Retina (tissue), 1 donor: Measurements from ENCODE around the gene GNB1L.
"Not testable (repeated sequence)": the region's sequence is repeated elsewhere in the genome, so short reads cannot be mapped to it uniquely, and the experiment has no call there.

ENCODE experiments used
- DNase-seq: peaks from one replicate; pipeline ENCODE4 v3.0.0-alpha.2; 2016

Gene GNB1L

DNA sequence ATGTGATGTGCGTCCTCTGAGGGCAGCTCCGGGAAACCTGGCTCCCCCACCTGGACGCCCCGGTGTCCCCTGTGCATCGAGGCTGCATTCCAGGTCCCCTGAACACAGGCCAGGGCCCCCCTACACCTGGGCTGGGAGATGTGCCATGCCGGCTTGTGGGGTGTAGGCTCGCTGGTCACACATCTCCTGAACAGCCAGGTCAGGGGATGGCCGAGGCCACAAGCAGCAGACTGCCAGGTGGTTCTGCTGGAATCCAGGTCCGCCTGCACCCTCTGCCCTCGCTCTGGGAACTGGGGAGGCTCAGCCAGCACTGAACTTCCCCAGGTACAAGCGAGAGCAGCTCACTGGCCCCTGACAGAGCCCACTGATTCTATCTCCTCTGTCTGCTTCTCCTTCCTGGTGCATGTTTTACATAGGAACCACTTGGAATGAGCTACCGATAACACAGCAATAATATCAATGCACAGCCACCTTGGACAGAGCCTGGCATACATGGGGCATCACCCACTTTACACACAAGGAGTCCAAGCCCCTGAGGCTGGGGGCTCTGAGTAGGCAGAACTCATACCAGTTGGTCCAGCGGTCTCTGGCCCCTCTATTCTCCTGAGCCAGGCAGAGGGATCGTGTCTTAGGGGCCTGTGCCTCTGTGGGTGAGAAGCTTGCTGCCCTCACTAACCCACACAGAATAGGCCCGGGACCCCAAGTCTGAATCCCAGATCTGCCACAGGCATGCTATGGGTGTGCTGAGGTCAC lies 47.3 kb downstream of the GNB1L start:
- no peak for DNase-seq

DNA sequence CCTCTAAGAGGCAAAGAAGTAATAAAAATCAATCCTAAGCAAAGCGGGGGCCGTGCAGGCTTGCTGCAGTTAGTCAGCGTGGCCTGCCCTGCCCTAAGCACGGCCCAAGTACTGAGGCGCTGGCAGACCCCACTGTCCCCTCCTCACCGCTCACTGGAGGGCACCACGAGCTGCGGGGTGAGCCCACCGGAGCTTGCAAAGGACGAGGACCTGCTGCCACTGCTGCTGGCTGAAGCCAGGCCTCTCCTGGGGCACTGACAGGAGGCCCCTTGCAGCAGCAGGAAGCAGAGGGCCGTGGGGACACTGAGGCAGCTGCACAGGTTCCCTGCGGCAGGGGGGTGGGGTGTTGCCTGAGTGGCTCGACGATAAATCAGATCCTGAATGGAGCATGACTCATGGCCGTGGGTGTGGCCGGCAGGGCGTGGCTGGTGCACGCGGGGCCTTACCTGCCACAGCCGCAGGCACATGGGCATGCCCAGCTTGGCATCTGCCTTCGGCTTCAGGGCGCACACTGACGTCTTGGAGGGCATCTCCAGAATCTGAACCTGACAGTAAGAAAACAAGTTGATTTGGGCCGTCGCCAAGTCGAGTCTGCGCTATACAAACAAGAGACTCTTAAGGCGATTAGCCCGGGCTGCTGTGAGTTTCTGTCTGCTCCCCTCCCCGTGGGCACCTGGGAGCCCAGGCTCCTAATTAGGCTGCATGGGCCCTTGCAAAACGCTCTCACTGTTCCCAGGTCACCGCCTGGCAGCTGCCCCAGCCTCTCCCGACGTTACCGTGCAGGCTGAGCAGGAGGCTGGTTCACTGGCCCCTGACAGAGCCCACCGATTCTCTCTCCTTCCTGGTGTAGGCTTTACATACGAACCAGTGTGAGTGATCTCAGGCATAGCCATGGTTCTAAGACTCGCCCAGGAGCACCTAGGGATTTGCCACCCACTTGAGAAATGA lies 48.2 kb downstream of the GNB1L start:
- no peak for DNase-seq

DNA sequence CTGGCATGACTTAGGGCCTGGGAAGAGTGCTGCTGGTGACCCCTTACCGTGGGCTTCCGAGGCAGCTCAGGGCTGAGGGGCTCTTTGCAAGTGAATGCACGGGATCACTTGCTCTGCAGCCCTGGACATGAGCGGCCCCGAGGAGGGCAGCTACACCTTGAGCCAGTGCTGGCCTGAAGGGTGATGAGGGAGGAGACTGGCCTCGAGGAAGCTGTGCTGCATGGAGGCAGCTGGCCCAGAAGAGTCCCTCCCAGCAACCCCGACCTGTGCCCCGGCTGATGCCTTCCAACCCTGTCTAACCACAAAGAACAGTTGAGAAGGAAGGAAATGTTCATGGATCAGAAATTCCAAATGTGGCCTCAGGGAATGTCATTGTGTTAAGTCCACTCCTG lies 48.9 kb downstream of the GNB1L start:
- DNase-seq: no peak

DNA sequence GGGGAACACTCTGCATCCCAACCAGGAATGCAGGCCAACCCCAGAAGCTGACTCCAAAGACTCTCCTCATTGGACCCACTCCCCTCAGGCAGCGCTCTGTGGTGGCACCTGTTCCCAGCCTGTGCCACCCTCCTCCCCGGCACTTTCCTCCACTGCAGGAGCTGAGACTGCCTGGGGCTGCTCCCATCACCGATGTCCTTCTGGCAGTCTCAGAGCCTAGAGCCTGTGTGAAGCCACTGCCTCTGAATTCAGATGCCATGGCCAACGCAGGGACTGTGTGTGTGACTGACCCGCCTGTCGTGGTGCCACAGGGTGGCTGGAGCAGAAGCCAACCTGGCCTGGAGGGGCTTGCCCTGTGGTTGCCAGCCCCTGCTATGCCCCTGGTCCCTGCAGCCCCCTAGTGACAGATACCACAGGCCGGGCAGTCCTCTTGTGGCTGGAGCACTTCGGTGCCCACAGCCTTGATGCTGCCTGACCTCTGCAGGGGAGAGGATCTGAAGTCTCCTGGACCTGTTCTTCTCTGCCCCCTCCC lies 50.9 kb downstream of the GNB1L start:
- DNase-seq: no peak

DNA sequence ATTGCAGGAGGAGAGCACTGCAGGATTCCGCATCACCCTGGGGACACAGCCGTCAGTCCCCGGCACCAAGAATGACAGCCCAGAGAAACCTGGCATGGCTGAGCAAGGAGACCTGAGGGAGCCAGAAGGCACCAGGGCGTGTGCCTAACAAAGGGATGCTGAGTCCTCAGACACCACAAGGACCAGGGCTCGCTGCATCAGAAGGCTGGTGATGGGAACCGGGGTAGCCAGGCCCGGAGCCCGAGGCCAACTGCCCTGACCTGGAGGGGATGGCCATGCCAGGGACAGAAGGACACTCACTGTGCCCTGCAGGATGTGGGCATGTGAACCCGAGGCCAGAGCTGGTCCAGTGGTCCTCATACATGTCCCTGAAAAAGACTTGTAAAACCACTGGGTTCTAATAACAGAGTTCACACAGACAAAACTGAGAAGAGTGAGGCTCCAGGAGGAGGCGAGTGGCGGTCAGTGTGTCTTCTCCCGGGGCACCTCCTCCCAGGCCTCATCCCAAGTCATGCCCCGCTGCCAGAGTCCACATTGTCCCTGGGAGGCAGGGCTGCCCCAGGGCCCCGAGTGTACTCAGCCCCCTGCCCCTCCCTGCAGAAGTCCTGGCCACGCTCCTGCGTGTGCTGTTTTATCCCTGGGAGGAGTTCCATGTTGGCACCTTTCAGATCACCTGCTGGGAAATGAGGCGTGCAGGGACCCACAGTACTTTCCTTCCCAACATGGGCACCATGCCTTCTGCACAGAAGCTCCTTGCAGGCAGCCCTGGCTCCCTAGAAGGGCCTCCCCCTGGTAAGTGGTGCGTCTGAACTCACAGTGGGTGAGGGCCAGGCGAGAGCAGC lies 51.6 kb downstream of the GNB1L start:
- DNase-seq: no peak

DNA sequence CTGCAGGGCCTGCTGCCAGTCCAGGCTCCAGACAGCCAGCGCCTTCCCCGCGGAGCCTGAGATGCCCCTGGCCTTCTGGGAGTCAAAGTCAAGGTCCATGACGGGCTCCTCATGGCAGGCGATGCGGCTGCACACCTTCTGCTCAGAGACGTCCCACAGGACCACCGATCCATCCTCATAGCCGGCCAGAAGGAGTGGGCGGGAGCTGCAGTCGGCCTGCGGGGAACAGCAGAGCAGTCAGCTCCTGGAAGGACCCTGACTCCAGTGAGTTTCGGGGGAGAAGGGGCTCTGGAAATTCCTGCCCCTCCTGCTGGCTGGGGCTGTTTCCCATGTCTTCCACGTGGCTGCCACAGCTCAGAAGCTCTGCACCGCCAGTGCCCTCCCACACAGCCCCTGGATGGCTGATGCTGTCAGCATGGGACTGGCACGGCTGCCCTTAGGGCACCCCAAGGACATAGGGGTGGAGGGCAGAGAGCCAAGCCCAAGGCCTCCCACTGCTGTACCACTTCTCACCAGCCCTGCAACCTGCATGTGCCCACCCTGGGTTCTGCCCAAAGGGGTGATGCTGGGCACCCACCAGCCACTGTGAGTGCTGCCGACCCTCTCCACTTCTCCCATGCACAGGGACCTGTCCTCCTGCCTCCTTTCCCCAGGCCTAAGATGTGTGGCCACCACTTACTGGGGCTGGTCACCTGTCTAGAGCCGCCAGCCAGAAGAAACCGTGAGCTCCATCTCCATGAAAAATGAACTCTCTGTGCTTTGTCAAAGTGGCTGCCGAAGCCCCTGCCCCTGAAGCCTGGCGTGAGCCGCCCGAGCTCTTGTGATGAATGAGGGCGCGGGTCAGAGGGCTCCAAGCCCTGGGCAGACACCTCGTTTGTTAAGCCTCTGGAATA lies 52.4 kb downstream of the GNB1L start:
- no peak for DNase-seq

DNA sequence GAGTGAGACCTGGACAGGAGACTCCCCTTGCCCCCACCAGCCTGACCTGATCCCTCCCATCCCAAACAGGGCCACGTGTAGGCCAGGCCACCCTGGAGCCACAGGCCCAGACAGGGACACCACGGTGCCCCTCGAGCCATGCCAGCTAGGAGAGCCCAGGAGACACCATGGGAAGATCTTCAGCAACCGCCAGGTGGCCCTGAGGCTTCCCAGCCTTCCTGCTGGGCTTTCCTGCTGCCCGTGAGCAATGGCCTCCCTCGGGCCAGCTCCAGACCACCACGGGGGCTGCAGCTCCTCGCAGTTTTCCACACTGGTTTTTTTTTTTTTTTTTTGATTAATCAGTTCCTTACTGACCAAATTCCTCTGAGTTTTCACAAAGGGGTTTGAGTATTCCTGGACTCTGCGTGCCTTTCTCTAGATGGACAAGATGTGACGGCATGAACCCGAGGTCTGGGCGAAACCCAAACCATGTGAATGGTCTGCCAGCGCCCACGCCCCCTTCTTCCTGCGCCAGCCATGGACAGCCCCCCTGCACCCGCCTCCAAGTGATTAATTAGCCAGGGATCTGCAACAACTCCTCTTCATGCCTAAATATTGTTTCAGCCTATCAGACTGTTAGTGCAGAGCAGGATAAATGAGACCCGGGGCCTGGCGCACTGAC lies 53.2 kb downstream of the GNB1L start:
- no peak for DNase-seq

DNA sequence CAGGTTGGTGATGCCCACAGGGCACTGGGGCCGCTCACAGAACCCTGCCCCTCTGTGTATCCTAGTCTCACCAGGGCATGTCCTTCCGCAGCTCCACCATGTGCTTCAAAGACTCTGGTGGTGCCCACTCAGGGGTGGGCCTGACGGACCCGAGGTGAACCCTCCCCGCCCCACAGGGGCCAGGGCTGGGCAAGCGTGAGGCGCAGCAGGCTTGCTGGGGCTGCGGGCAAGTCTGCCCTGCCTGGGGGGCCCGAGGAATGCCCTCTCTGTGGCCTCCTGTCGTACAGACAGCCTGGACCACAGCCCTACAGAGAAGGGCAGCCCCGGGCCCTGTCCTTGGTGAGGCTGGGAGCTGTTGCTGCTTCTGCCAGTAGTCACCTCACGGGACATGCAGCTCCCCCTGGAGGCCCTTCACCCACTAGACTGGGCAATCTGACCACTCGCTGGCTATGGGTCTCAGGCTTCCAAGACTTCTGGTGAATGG lies 53.9 kb downstream of the GNB1L start:
- DNase-seq: no peak

DNA sequence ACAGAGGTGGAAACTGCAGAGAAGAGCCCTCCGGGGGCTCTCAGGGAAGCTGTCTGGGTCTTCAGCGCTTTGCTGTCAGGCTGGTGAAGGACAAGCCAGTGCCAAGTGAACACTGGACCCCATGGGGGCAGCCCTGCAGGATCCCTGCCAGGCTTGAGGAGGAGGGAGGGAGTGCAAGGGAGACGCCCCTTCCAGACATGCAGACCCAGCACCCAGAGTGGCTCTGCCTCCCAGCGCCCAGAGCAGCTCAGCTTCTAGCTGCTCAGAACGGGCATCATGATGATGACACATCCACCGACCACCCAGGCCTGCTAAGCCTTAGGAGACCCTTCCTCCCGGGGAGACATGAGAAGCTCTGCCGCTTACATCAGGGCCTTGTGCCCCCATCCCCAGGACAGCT lies 54.4 kb downstream of the GNB1L start:
- DNase-seq: no peak

DNA sequence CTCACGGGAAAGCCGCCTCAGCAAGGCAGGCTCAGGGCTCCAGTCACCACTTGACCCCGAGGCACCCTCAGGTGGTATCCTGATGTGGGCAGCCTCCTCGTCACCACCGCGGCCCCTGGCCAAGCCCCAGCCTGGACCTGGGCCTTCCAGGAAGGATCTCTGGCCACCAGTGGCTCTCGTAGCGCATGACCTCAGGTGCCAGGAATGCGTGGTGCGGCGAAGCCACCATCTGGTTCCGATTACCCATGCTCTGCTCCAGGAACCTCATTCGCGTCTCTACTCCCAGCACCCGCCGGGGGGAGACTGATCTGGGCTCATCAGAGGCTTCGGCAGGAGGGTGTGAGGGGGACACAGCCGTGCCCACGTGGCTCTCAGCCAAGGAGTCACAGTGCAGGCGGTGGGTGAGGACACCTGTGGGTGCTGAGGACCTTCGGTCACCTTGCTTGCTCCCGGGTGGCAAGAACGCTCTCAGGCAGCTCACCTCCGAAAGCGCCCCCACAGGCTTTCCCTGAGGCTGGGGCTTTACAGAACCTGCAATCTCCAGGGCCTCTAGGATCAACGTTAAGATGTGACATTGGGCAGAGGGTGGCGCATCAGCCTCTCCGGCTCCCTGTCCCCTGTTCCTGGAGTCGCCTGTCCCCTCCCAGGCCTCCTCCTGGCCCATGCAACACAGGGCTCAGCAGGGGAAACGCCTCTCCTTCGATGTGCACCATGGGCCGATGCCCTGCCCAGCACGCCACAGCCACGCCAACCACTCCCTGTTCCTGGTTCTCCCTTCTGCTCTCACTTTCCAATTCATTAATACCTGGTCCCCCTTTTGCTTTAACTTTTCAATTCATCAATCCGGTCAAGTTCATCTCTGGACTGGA lies 55.1 kb downstream of the GNB1L start:
- no peak for DNase-seq

DNA sequence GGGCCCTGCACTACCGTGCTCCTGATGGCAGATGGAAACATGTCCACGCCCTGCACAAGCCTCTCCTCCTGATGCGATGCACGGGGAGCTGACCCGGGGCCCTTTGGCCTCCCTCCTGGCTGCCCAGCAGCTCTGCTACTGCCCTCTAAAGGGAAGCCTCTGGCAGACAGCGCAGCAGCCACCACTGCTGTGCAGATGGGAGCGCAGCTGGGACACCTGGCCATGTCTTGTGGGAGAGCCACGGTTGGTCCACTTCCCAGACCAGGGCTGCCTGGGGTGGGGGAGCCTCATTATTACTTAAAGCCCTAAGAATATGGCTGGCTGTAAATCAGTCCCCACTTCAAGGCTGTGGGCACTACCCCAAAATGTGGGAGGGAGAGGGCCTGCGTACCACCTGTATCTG lies 55.8 kb downstream of the GNB1L start:
- no peak for DNase-seq

DNA sequence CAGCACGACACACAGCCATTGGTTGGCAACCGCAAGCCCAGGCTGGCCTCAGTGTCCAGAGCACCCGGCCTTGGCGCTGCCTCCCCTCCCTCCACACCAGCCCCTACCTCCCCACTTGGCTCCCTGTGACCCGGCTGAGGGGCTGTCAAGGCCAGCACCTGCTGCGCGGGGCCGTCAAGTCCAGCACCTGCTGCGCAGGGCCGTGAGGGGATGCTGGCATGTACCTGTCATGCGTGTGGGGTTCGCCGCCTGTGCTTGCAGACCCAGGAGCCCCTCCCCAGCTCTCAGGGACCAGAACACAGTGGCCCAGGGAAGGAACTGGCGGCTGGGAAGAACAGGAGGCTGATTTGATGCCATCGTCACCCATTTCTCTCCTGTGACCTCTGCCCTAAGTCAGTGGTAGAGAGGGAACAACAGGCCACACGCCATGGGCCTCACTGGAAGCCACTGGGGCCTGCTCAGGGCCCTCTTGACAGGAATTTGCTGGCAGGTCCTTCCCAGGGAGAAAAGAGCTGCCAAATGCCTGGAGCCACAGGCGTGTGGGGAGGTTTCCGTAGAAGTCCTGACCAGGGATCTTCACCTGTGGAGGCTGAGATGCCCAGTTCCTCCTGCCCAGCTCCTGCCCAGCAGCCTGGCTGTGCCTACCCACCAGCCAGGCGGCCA lies 56.5 kb downstream of the GNB1L start:
- DNase-seq: no peak

DNA sequence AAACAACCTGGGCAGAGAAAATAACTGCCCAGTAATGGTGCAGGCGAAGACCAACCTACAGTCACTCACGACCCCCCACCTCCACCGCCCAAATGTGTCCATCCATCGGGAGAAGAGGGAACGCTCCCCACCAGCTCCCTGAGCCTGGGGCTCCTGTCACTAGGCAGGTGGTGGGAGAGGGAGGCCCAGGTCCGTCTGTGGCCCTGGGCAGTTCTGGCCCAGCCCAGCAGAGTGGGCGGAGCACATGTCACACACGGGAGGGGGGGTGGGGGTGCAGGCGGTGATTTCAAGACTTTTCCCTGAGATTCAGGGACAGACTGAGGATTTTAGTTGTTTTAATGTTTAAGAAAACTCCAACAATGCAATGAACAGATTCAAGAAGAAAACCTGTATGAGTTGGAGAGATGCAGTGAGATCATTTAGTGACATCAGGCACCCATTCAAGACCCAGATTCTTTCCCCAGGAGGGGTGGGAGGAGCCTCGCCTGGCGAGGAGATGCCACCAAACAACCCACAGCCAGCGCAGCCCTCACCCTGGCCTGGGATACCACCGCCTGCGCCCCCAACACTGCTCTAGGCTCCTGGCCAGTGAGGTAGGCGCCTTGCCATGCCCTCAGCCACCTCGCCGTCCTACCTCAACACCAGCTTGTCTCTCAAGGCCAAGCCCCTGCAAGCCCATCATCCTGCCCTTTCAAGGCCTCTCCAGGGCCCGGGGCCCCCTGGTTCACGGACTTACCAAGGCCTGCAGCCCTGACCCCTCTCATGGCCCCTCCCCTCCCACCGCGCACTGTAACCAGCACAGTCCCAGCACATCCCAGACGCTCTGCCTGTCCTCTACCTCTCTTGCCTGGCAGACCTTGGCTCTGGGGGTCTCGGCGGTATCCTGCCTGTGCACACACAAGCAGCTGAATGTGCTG lies 57.3 kb downstream of the GNB1L start:
- no peak for DNase-seq

DNA sequence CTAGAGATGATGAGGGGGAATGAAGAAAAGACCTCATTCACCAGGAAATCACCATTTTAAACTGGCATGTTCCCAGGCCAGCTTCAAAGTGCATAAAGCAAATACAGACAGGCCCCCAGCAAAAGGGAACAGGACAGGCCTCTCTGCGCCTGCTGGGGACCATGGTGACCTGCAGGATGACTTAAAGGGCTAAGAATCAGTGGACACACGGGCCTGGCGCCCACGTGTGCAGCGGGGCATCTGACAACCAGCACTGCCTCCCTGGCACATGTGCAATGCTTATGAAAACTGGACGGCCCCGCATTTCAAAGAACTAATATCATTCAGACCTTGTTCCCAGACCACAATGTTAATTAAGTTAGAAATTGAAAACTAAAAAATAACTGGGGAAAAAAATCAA lies 58.5 kb downstream of the GNB1L start:
- DNase-seq: no peak

DNA sequence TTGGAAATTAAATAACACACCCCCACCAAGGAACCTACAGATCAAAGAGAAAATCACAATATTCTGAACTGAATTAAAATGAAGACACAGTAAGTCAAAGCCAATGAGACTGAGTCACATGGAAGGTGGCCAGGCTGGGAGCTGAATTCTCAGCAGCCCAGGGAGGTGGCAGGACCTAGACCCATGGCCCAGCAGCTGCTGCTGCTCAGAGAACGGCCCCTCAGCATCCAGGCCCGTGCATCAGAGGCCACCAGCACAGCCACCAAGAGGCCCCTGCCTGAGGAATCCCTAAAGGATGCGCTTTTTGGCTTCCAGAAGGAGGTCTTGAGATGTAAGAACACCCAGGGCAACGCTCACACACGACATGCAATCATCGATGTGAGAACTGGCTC lies 59.1 kb downstream of the GNB1L start:
- DNase-seq: no peak

DNA sequence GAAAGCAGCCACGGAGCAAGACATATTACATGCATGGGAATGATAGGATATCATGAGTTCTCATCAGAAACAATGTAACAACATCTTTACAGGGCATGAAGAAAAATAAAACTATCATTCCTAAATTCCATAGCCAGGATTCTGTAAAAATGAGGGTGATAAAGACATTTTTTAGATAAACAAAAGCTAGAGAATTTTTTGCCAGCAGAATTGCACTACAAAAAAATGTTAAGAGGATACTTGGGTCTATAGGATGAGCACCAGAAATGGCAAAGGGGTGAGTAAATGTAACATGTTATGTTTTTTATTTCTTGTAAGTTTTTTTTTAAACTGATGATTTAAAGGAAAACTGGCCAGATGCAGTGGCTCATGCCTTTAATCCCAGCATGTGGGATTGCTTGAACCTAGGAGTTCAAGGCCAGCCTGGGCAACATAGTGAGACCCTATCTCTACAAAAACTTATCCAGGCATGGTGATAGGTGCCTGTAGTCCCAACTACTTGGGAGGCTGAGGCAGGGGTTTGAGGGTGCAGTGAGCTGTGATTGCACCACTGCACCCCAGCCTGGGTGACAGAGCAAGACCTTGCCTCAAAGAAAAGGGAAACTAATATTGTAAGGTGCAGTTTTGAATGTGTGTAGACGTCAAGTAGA lies 60.9 kb downstream of the GNB1L start:
- no peak for DNase-seq

DNA sequence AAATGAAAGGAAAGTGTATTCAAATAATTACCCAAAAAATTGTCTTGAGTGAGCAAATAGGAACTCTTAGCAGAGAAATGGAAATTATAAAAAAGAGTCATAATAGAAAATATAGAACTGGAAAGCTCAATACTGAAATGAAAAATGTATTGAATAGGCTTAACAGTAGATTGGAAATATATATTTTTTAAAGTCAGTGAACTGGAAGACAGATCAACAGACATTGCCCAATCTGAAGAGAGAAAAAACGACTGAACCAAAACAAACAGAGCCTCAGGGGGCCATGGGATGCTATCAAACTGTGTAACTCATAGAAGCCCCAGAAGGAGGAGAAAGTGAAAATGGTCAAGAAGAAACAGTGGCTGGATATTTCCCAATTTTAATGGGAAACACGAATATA lies 61.5 kb downstream of the GNB1L start:
- DNase-seq: no peak

DNA sequence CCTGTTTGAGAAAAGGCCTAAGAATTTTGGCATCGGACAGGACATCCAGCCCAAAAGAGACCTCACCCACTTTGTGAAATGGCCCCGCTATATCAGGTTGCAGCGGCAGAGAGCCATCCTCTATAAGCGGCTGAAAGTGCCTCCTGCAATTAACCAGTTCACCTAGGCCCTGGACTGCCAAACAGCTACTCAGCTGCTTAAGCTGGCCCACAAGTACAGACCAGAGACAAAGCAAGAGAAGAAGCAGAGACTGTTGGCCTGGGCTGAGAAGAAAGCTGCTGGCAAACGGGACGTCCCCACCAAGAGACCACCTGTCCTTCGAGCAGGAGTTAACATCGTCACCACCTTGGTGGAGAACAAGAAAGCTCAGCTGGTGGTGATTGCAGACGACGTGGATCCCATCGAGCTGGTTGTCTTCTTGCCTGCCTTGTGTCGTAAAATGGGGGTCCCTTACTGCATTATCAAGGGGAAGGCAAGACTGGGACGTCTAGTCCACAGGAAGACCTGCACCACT lies 62.2 kb downstream of the GNB1L start:
- DNase-seq: not testable (repeated sequence)
